DMS79 (cell line): ENCODE results near the gene KRTAP10-5.

Experiments used
- DNase-seq: peaks from one replicate; lab custom pipeline; 2025; lab: John Stamatoyannopoulos, UW

KRTAP10-5 gene

DNA sequence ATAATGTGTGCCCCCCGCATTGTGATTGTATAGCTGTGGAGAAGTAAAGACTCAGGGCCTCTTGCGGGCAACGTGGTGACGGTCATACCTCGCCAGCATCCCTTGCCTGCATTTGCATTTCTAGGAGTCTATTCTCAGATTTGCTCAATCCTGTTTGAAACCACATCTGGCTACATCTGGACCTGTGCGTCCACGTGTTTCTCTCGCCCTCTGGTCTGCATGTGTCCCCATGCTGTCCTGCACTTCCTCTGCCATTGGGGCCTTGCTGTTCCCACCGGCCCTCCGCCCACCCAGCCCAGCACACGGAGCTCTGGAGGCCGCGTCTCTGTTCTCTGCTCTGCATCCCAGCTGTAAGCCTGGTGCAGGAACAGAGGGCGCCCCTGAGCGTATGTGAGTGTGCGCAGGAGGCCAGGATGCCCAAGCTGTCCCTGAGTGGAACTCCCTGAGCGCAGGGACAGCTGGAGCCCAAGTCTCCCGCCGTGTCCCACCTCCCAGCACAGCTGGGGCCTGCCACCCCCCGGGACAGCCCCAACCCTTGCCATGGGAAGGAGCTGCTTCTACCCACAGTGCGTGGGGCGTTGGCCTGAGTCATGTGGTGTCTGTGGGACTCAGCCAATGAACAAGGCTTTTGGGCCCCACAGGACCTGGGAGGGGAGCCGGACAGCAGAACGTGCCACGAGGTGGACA lies 30.7 kb downstream of the KRTAP10-5 start:
- no peak for DNase-seq

GRCh38 chr21:44548922-44549321 lies 31.5 kb downstream of the KRTAP10-5 start:
- DNase-seq: no peak

DNA sequence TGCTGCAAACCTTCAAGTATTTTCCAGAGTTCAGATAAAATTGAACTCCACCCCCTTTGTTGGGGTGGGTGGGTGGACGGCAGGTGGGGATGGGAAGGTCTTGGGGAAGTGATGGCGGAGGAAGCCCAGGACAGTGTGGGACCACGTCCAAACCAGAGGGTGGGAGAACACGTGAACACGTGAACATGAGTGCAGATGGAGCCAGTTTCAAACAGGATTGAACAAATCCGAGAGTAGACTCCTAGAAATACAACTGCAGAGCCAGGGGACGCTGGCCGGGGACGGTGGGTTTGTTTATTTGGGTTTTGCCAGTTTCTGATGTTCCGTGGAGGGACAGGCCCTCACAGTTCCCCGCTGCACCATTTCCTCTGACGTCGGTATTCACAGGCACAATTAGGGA lies 32.0 kb downstream of the KRTAP10-5 start:
- DNase-seq: no peak

DNA sequence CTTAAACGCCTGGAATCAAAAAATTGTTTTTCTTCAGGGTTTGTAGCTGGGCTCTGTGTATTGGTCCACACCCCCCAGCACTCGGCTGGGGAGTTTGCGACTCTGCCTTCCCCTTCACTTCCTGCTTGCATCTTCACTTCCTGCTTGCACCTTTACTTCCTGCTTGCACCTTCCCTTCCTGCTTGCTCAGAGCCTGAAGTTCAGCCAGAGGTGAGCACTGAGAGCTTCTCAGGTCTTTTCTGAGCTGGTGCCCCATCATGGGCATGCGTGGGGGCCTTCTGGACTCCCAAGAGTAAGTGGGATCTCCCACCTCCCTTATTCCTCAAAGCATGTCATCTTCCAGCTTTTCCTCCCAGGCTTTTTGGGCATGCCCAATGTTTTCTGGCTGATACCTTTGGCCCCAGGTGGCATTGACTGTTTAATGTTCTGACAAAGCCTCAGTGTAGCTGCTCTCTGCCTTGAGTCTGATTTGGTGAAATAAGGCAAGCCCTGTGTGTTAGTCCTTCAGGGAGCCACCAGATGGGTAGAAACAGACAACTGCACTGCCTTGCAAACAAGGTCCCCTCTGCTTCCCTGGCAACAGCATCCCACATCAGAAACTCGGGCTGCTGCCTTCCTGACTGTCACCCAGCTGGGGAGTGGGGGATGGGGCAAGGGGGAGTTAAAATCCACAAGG lies 32.6 kb downstream of the KRTAP10-5 start:
- no peak for DNase-seq

GRCh38 chr21:44544566-44544965 lies 35.8 kb downstream of the KRTAP10-5 start:
- no peak for DNase-seq

- DNase-seq: no peak
These were observed 37.7 kb downstream of the KRTAP10-5 start for GRCh38 chr21:44542716-44543115.

- DNase-seq: no peak
These were observed 39.6 kb downstream of the KRTAP10-5 start for GRCh38 chr21:44540741-44541288.

DNA sequence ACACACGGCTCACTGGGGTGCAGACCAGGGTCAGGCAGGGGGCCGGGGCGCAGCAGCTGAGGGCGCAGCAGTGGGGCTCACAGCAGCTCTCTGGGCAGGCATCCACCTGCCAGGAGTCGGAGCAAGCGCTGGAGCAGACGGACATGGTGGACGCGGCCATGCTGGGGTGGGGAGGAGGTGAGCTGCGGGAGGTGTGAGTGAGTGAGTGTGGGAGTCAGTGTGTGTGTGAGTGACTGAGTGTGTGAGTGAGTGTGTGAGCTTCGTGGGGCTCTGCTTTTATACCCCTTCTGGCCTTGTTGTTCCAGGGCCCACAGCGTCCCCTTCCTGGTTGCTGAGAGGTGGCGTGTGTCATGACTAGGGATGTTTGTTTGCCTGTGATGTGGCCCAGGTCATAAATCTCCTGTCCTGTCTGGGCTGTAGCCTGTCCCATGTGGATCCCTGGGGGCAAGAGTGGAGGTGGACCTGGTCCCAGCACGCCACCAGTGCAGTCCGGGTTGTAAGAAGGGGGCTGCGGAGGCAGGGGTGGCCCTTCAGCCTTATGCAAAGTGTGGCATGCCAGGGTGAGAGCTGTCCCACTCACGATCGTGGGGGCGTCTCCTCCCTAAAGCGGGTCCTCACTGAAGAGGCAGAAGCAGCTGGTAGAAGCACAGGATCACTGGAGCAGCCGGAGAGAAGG lies 40.3 kb downstream of the KRTAP10-5 start, which contains the start of gene KRTAP10-1:
TSS of gene KRTAP10-1 (minus strand) at position 205 of the 676 bp plus-strand sequence. CDS start at position 160, 45 bp downstream.
- no peak for DNase-seq

DNA sequence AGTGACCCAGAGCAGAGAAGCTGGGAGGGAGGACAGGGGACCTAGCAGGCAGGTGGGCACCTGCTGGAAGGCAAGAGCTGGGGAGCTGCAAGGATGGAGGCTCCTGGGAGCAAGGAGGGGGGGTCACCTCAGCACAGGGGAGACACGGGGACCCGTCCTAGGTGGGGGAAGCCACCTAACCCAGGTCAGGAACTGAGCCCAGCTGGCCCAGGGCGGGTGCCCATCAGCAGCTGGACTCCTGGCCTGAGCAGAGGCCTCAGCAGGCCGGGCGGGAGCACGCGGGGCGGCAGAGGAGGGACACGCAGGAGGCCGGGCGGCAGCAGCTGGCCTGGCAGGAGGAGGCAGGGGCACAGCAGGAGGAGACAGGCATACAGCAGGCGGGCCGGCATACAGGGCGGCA lies 41.4 kb downstream of the KRTAP10-5 start:
- DNase-seq: no peak

GRCh38 chr21:44537930-44538911 lies 42.2 kb downstream of the KRTAP10-5 start:
- no peak for DNase-seq

GRCh38 chr21:44535963-44536362 lies 44.4 kb downstream of the KRTAP10-5 start:
- no peak for DNase-seq

GRCh38 chr21:44534688-44535087 lies 45.7 kb downstream of the KRTAP10-5 start:
- no peak for DNase-seq

DNA sequence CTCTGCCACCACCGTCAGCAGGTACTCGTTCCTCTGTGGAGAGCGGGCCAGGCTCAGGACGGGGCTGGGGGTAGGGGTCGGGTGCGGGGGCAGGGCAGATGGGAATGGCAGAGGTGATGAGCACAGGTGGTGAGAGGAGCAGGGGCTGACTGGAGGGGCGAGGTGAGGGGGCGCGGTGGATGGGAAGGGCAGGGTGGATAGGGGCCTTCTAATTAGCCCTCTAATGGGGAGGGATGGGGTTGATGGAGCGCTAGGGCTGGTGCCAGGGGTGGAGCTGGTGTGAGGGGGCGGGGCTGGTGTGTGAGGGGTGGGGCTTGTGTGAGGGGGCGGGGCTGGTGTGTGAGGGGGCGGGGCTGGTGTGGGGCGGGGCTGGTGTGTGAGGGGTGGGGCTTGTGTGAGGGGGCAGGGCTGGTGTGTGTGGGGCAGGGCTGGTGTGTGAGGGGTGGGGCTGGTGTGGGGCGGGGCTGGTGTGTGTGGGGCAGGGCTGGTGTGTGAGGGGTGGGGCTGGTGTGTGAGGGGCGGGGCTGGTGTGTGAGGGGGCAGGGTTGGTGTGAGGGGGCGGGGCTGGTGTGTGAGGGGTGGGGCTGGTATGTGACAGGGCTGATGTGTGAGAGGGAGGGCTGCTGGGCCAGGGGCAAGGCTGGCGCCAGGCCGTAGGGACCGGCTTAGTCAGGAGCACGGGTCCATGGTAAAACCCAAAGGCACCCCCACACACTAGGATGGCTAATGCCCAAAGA lies 46.3 kb downstream of the KRTAP10-5 start:
- no peak for DNase-seq

DNA sequence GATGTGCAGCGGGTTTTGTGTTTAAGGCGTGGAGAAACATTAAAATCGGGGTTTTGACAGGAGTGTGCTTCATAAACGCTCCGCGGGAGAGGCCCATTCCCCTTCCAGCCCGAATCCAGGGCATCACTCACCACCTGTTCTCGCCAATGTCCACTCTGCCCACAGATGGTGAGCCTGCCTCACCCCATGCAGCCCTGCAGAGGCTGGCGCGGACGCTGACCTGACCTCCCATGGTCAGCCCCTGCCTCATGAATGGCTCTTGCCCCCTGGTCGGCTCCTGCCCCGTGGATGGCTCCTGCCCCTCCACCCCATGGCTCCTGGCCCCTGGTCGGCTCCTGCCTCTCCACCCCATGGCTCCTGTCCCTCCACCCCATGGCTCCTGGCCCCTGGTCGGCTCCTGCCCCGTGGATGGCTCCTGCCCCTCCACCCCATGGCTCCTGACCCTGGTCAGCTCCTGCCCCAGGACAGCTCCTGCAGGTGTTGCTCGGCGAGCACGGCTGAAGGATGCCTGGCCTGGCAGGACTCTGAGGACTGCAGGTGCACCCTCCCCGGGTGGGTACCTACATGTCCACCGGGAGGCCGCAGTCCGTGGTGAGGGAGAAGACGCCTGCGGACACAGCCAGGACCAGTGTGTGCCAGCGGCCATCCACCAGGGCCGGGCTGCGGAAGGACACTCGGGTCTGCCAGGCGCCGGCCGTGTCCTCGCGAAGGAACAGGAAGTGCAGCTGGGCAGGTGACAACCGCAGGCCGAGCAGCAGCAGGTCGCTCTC lies 47.1 kb downstream of the KRTAP10-5 start:
- DNase-seq: no peak

DNA sequence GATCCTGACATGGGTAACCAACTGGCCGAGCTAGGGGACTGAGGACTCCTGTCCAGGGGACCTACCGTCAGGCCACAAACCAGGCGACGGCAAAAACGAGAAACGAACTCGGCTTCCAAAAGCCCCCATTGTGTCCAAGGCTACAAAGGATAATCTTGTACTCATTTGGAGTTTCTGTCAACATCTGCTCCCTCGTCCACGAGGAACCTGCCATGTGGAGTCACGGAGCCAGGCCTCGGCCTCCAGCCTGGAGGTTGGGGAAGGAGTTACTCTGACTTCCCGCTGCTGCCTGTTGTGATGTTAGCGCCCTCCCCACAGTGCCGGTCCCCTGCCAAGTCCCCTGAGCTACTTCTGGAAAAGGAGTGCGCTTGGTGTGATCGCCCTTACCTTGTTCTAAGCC lies 47.7 kb downstream of the KRTAP10-5 start:
- DNase-seq: no peak

GRCh38 chr21:44531606-44532564 lies 48.5 kb downstream of the KRTAP10-5 start:
- DNase-seq: no peak

GRCh38 chr21:44530903-44531605 lies 49.4 kb downstream of the KRTAP10-5 start:
- no peak for DNase-seq

DNA sequence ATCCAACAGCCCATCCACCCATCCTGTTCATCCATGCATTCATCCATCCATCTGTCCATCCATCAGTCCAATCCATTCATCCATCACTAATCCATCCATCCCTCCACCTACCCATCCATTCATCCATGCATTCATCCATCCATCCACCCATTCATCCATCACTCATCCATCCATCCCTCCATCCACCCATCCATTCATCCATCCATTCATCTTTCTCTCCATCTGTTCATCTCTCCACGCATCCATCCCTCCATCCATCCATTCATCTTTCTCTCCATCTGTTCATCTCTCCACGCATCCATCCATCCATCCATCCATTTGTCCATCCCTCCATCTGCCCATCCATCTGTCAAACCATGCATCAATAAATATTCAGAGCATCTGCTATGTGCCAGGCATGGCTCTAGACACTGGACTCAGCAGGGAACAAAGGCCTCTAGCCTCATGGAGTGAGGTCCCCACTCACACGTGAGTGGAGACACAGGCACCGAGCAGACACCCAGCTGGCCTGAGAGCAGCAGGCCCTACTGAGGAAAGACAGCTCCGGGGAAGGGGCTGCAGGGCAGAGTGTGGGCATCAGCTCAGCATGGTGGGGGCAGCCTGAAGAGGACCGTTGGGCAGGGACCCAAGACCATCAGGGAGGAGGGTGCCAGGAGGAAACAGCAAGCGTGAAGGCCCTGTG lies 50.0 kb downstream of the KRTAP10-5 start:
- no peak for DNase-seq
